SU-DHL-6 (cell line): ENCODE measurements around the gene IGIP.

Source experiments
- H2AFZ ChIP-seq: fragments of 200-600 bp; sonication (generic); 2 replicates; pipeline ENCODE4 v1.6.1; 2014; ENCODE audit warnings: low read depth, mild to moderate bottlenecking, moderate library complexity, mixed read lengths, antibody characterized with exemption, low read length; ENCODE audit not compliant: severe bottlenecking
- H3F3A ChIP-seq: fragments of 200-600 bp; shearing (Covaris generic); 2 replicates; pipeline ENCODE4 v1.6.0; 2016; ENCODE audit warnings: antibody characterized with exemption, mild to moderate bottlenecking; ENCODE audit not compliant: insufficient read depth
- H3K27ac ChIP-seq: fragments of 200-600 bp; sonication (generic); 2 replicates; pipeline ENCODE4 v1.5.1; 2016; ENCODE audit warnings: low read depth, mild to moderate bottlenecking, low read length, moderate library complexity, mixed read lengths
- H3K27me3 ChIP-seq: fragments of 200-600 bp; sonication (generic), shearing (Covaris generic); 2 replicates; pipeline ENCODE4 v1.6.0; 2014; ENCODE audit warnings: mild to moderate bottlenecking, low read length
- H3K36me3 ChIP-seq: fragments of 200-600 bp; sonication (generic); 2 replicates; pipeline ENCODE4 v1.6.1; 2014; ENCODE audit warnings: mild to moderate bottlenecking, low read length, mixed read lengths
- H3K4me2 ChIP-seq: fragments of 300-600, 200-600 bp; shearing (Covaris generic), sonication (generic); 2 replicates; pipeline ENCODE4 v1.6.0; 2014; ENCODE audit warnings: low read length, low read depth, mild to moderate bottlenecking; ENCODE audit not compliant: poor library complexity, severe bottlenecking
- H3K4me3 ChIP-seq: fragments of 200-600 bp; sonication (generic); 2 replicates; pipeline ENCODE4 v1.5.1; 2014; ENCODE audit warnings: antibody characterized with exemption, low read length, mild to moderate bottlenecking, mixed read lengths; ENCODE audit not compliant: insufficient read depth, poor library complexity, severe bottlenecking
- H3K79me2 ChIP-seq: fragments of 200-600 bp; sonication (generic); 2 replicates; pipeline ENCODE4 v1.6.1; 2014; ENCODE audit warnings: mild to moderate bottlenecking, low read length, moderate library complexity; ENCODE audit not compliant: insufficient read depth
- H3K9ac ChIP-seq: fragments of 200-600 bp; sonication (generic); 2 replicates; pipeline ENCODE4 v1.7.0; 2014; ENCODE audit warnings: mild to moderate bottlenecking, low read length
- H3K9me2 ChIP-seq: fragments of 200-600 bp; sonication (generic); replicated peaks from 2 replicates; pipeline ENCODE4 v1.6.1; 2014; ENCODE audit warnings: low read length; ENCODE audit not compliant: insufficient read depth
- H3K9me3 ChIP-seq: fragments of 200-600 bp; sonication (generic); 2 replicates; pipeline ENCODE4 v1.6.1; 2014; ENCODE audit warnings: low read length, mixed read lengths; ENCODE audit not compliant: insufficient read depth
- H4K20me1 ChIP-seq: fragments of 200-600 bp; sonication (generic); 2 replicates; pipeline ENCODE4 v1.6.1; 2014; ENCODE audit warnings: low read depth, mild to moderate bottlenecking, antibody characterized with exemption, low read length, moderate library complexity, mixed read lengths
- EZH2phosphoT487 ChIP-seq: fragments of 200-600 bp; sonication (generic), shearing (Covaris generic); conservative IDR thresholded peaks from 2 replicates; pipeline ENCODE4 v1.6.1; 2018; ENCODE audit warnings: mild to moderate bottlenecking, antibody characterized with exemption, low read length, moderate library complexity, mixed read lengths
- TF ChIP-seq, protein P1 (sequence below): fragments of 200-600 bp; sonication (generic); IDR thresholded peaks from one replicate; pipeline ENCODE4 v1.5.1; 2017; ENCODE audit warnings: antibody characterized with exemption, mild to moderate bottlenecking, low read length, moderate library complexity; ENCODE audit not compliant: insufficient read depth, poor library complexity, severe bottlenecking

Gene IGIP

GRCh38 chr5:140178086-140178410, 52.3 kb downstream of the IGIP start:
- H3K36me3 ChIP-seq, result no peaks in the 10 kb centered on the region
- no peaks in the 10 kb centered on the region for H3K9me3 ChIP-seq
- 0 out of 2 replicates have a peak, but pooled peaks cover 3% of the 10 kb centered on the region for H3F3A ChIP-seq
- H3K9ac ChIP-seq, result no peak overlapping the region
- H3K27ac ChIP-seq, result no peak overlapping the region
- TF ChIP-seq, protein P1, sequence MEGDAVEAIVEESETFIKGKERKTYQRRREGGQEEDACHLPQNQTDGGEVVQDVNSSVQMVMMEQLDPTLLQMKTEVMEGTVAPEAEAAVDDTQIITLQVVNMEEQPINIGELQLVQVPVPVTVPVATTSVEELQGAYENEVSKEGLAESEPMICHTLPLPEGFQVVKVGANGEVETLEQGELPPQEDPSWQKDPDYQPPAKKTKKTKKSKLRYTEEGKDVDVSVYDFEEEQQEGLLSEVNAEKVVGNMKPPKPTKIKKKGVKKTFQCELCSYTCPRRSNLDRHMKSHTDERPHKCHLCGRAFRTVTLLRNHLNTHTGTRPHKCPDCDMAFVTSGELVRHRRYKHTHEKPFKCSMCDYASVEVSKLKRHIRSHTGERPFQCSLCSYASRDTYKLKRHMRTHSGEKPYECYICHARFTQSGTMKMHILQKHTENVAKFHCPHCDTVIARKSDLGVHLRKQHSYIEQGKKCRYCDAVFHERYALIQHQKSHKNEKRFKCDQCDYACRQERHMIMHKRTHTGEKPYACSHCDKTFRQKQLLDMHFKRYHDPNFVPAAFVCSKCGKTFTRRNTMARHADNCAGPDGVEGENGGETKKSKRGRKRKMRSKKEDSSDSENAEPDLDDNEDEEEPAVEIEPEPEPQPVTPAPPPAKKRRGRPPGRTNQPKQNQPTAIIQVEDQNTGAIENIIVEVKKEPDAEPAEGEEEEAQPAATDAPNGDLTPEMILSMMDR, result no peak
- TF ChIP-seq EZH2phosphoT487, result no peak
- no peaks in the 10 kb centered on the region for H4K20me1 ChIP-seq
- no peaks in the 10 kb centered on the region for H3K9me2 ChIP-seq
- no peak overlapping the region for H3K4me2 ChIP-seq
- H2AFZ ChIP-seq, result no peak overlapping the region
- no peaks in the 10 kb centered on the region for H3K79me2 ChIP-seq
- H3K27me3 ChIP-seq, result no peaks in the 10 kb centered on the region
- H3K4me3 ChIP-seq, result no peak overlapping the region

GRCh38 chr5:140178482-140179116, 52.9 kb downstream of the IGIP start:
- Histone ChIP-seq H3K36me3 (no peaks in the 10 kb centered on the region), H3K27ac (no peak overlapping the region), H3K79me2 (no peaks in the 10 kb centered on the region), H3K4me3 (no peak overlapping the region), H4K20me1 (no peaks in the 10 kb centered on the region), H3K9me2 (no peaks in the 10 kb centered on the region), H3K9me3 (no peaks in the 10 kb centered on the region), H3K27me3 (no peaks in the 10 kb centered on the region), H2AFZ (no peak overlapping the region), H3K4me2 (no peak overlapping the region), H3K9ac (no peak overlapping the region), H3F3A (0 out of 2 replicates have a peak, but pooled peaks cover 3% of the 10 kb centered on the region)
- no peak for TF ChIP-seq EZH2phosphoT487
- TF ChIP-seq, protein P1, result no peak
